GM04503 (cell line): ENCODE measurements around the gene AGAP9.
"Not testable (repeated sequence)": the region's sequence is repeated elsewhere in the genome, so short reads cannot be mapped to it uniquely, and the experiment has no call there.

Experiments used
- DNase-seq: peaks from one replicate; pipeline ENCODE4 v3.0.0-alpha.2; 2012; ENCODE audit warnings: low read depth

AGAP9 gene

GRCh38 chr10:47523475-47523874, at the start of gene AGAP9:
AGAP9 (minus strand) TSS chr10:47523638; CDS start chr10:47523526, 112 bp downstream.
- not testable (repeated sequence) for DNase-seq

- not testable (repeated sequence) for DNase-seq
Measured at GRCh38 chr10:47571138-47571912, 47.9 kb upstream of the AGAP9 start.

GRCh38 chr10:47566757-47567156, 43.3 kb upstream of the AGAP9 start:
- DNase-seq: not testable (repeated sequence)

- DNase-seq: not testable (repeated sequence)
Measured at GRCh38 chr10:47566108-47566699, 42.8 kb upstream of the AGAP9 start.

- DNase-seq: not testable (repeated sequence)
Measured at GRCh38 chr10:47565517-47565920, 42.1 kb upstream of the AGAP9 start.

- not testable (repeated sequence) for DNase-seq
Measured at GRCh38 chr10:47564953-47565352, 41.5 kb upstream of the AGAP9 start.

GRCh38 chr10:47564318-47564717, 40.9 kb upstream of the AGAP9 start:
- DNase-seq: not testable (repeated sequence)

- DNase-seq: not testable (repeated sequence)
Measured at GRCh38 chr10:47560452-47560851, 37.0 kb upstream of the AGAP9 start.

GRCh38 chr10:47559718-47560308, 36.4 kb upstream of the AGAP9 start:
- not testable (repeated sequence) for DNase-seq

GRCh38 chr10:47558109-47558508, 34.7 kb upstream of the AGAP9 start:
- peak; percentile 17 for DNase-seq

- DNase-seq: peak; percentile 34
Measured at GRCh38 chr10:47557616-47558015, 34.2 kb upstream of the AGAP9 start.

GRCh38 chr10:47555334-47555733, 31.9 kb upstream of the AGAP9 start:
- DNase-seq: not testable (repeated sequence)

- not testable (repeated sequence) for DNase-seq
Measured at GRCh38 chr10:47554552-47554951, 31.1 kb upstream of the AGAP9 start.

GRCh38 chr10:47553860-47554247, 30.4 kb upstream of the AGAP9 start:
- DNase-seq: not testable (repeated sequence)

- DNase-seq: peak; percentile 38
Measured at GRCh38 chr10:47553214-47553859, 29.9 kb upstream of the AGAP9 start.

- DNase-seq: peak; percentile 45
Measured at GRCh38 chr10:47552719-47553118, 29.3 kb upstream of the AGAP9 start.

- not testable (repeated sequence) for DNase-seq
Measured at GRCh38 chr10:47547286-47547685, 23.8 kb upstream of the AGAP9 start.

GRCh38 chr10:47536430-47536829, 13.0 kb upstream of the AGAP9 start:
- DNase-seq: not testable (repeated sequence)

GRCh38 chr10:47502313-47502712, 21.1 kb downstream of the AGAP9 start:
- DNase-seq: not testable (repeated sequence)

- not testable (repeated sequence) for DNase-seq
Measured at GRCh38 chr10:47494226-47494625, 29.2 kb downstream of the AGAP9 start.

- not testable (repeated sequence) for DNase-seq
Measured at GRCh38 chr10:47491600-47491999, 31.8 kb downstream of the AGAP9 start, which contains the start of gene FAM25G. FAM25G (minus strand) TSS chr10:47491700; CDS start chr10:47491674, 26 bp downstream.

- DNase-seq: not testable (repeated sequence)
Measured at GRCh38 chr10:47489630-47490029, 33.8 kb downstream of the AGAP9 start.
